Upper lobe of left lung (tissue), 6 donors: ENCODE results near the gene THEM5. TPM values are rescaled to one million over a fixed set of nuclear protein-coding genes. Genes with fewer than 3 reads are reported as not detected.
A peak's percentile ranks its signal among the peaks of the same experiment; 100 is the strongest.

Source experiments
- ATAC-seq, 2 donors: fragments of 200-7000 bp; cut with Tn5 transposase; one replicate each; pipeline ENCODE4 v1.9.1; 2022; ENCODE audit warnings: mild to moderate bottlenecking in 2 of 2, moderate library complexity in 2 of 2; ENCODE audit not compliant: low FRiP score in 2 of 2
- DNase-seq, 2 donors: peaks; one replicate each; pipeline ENCODE4 v3.0.0-alpha.2; 2019 to 2020
- H3K27ac ChIP-seq, 4 donors: fragments of 200-600 bp; sonication (generic); one replicate each; pipeline ENCODE4 v1.5.1; 2016 to 2019
- H3K27me3 ChIP-seq, 4 donors: fragments of 200-600 bp; sonication (generic); one replicate each; pipeline ENCODE4 v1.5.1; 2017 to 2019
- H3K36me3 ChIP-seq, 4 donors: fragments of 200-600 bp; sonication (generic); one replicate each; pipeline ENCODE4 v1.5.1; 2016 to 2019
- H3K4me1 ChIP-seq, 4 donors: fragments of 200-600 bp; sonication (generic); one replicate each; pipeline ENCODE4 v1.5.1; 2018 to 2019
- H3K4me3 ChIP-seq, 4 donors: fragments of 200-600 bp; sonication (generic); one replicate each; pipeline ENCODE4 v1.5.1; 2017 to 2019; ENCODE audit warnings: mild to moderate bottlenecking in 2 of 4, moderate library complexity in 1 of 4
- H3K9me3 ChIP-seq, 4 donors: fragments of 200-600 bp; sonication (generic); one replicate each; pipeline ENCODE4 v1.5.1; 2018 to 2019
- CTCF ChIP-seq, 6 experiments: fragments of 450-650 bp in 4 of 6; fragments of 200-600 bp in 2 of 6; sonication (generic) in 2 of 6; IDR thresholded peaks; one replicate each; pipeline ENCODE4 v1.5.1; 2016 to 2019; ENCODE audit warnings: antibody characterized with exemption in 6 of 6
- EP300 ChIP-seq, 4 donors: sonication (generic); formaldehyde crosslinking; IDR thresholded peaks; one replicate each; pipeline ENCODE4 v1.5.1; 2017; ENCODE audit warnings: antibody characterized with exemption in 4 of 4, control low read depth in 2 of 4
- POLR2A ChIP-seq, 4 donors: fragments of 450-650 bp; IDR thresholded peaks; one replicate each; pipeline ENCODE4 v1.5.1; 2016 to 2017; ENCODE audit warnings: antibody characterized with exemption in 4 of 4, mild to moderate bottlenecking in 2 of 4
- POLR2AphosphoS5 ChIP-seq, 2 donors: sonication (generic); formaldehyde crosslinking; IDR thresholded peaks; one replicate each; pipeline ENCODE4 v1.5.1; 2017; ENCODE audit warnings: antibody characterized with exemption in 2 of 2
- WGBS, 2 donors: methylation state at CpG; one replicate each; pipeline ENCODE4 v1.1.5; 2017 to 2018; 5-methylcytosine and 5-hydroxymethylcytosine counted together
- total RNA-seq, 6 donors: library from RNA; depleted of rRNA in 4 of 6; stranded (reverse); fragments of >200 nt in 4 of 6; gene quantifications; one replicate each; pipeline versions ENCODE4 v1.1.0 to v1.2.1, GENCODE V29; 2016 to 2021
- donor health status: DM: no; HTN: no; CAD: no; lungs with moderate emphysema.
- donor health status: DM: no; HTN: yes; CAD: no; lungs with severe emphysema.

The THEM5 gene
- total RNA-seq, 6 donors from 2014 or later, result not detected

- H3K9me3 ChIP-seq, result no peaks in the 10 kb centered on the region
- H3K4me1 ChIP-seq, result peaks cover 0 to 6% (median 0%) of the 10 kb centered on the region in 4 donors
- H3K36me3 ChIP-seq, result no peaks in the 10 kb centered on the region
- no peak for TF ChIP-seq CTCF (IDR thresholded peaks at IDR 0.05)
- no peak for TF ChIP-seq EP300 (IDR thresholded peaks at IDR 0.05)
- no peak for TF ChIP-seq POLR2A (IDR thresholded peaks at IDR 0.05)
- no peak for TF ChIP-seq POLR2AphosphoS5 (IDR thresholded peaks at IDR 0.05)
- no peak overlapping the region for H3K27ac ChIP-seq
- no peak overlapping the region for H3K4me3 ChIP-seq
- 50 to 58% methylated on average over 2 of the region's 2 CpGs for WGBS, 2 donors
- DNase-seq (no peak), ATAC-seq (peak in 1 of 2 donors; percentile 34)
- H3K27me3 ChIP-seq, result no peaks in the 10 kb centered on the region
These were observed 13.8 kb upstream of the THEM5 start for GRCh38 chr1:151867321-151867720.

- Histone ChIP-seq H3K36me3 (no peaks in the 10 kb centered on the region), H3K27me3 (no peaks in the 10 kb centered on the region), H3K4me3 (no peak overlapping the region), H3K4me1 (peaks cover 0 to 6% (median 0%) of the 10 kb centered on the region in 4 donors), H3K9me3 (no peaks in the 10 kb centered on the region), H3K27ac (no peak overlapping the region)
- DNase-seq, result no peak
- no peak for TF ChIP-seq EP300 (IDR thresholded peaks at IDR 0.05)
- no peak for TF ChIP-seq CTCF (IDR thresholded peaks at IDR 0.05)
- TF ChIP-seq POLR2A (IDR thresholded peaks at IDR 0.05), result no peak
- TF ChIP-seq POLR2AphosphoS5 (IDR thresholded peaks at IDR 0.05), result no peak
- WGBS, 2 donors, result 78 to 93% methylated on average over 1 of the region's 2 CpGs
- no peak for ATAC-seq
These were observed 10.9 kb upstream of the THEM5 start for GRCh38 chr1:151864411-151864810.

- Histone ChIP-seq H3K4me1 (peaks cover 0 to 4% (median under 1%) of the 10 kb centered on the region in 4 donors), H3K9me3 (no peaks in the 10 kb centered on the region), H3K36me3 (no peaks in the 10 kb centered on the region), H3K27ac (no peak overlapping the region), H3K27me3 (no peaks in the 10 kb centered on the region), H3K4me3 (no peak overlapping the region)
- no peak for ATAC-seq
- no peak for DNase-seq
- TF ChIP-seq CTCF (IDR thresholded peaks at IDR 0.05) (no peak), EP300 (IDR thresholded peaks at IDR 0.05) (no peak), POLR2AphosphoS5 (IDR thresholded peaks at IDR 0.05) (no peak), POLR2A (IDR thresholded peaks at IDR 0.05) (no peak)
These were observed 9.1 kb upstream of the THEM5 start for GRCh38 chr1:151862604-151863003.

DNA sequence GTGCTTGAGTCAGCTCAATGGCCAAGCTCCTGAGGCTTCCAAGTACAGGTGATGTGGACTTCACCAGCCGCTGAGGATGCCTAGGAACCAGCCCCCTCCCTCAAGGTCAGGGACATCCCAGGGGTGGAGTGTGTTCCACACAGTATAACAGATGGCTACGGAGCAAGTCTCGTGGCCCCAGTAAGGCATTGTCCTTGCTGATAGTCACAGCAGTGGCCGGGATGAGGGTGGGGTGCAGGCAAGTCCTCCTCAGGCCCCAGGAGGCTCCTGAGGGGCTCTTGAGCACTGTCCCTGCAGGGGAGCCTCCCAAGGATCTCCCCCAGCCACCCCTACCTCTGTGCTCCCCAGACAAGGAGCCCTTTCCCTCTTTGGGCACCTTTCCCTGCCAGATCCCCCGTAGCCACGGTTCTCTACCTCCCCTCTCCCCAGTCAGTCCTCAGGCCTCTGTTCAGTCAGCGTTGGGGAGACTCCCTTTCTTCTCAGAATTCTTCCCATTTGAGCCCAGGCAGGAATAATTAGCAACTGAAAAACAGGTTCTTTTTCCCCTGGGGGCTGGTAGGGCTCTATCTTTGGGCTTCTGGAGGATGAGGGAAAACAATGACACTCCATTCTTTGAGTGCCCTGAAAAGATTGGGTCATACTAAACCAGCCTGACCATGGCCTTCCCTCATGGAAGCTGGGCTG is 7.1 kb upstream of the THEM5 start:
- WGBS, 2 donors, result 91 to 94% methylated on average over 3 to 7 of the region's 7 CpGs
- Histone ChIP-seq H3K36me3 (no peaks in the 10 kb centered on the region), H3K4me1 (peaks cover 0 to 9% (median 1%) of the 10 kb centered on the region in 4 donors), H3K27ac (no peak overlapping the region), H3K4me3 (no peak overlapping the region), H3K27me3 (no peaks in the 10 kb centered on the region), H3K9me3 (no peaks in the 10 kb centered on the region)
- ATAC-seq (no peak), DNase-seq (no peak)
- no peak for TF ChIP-seq POLR2A (IDR thresholded peaks at IDR 0.05)
- no peak for TF ChIP-seq POLR2AphosphoS5 (IDR thresholded peaks at IDR 0.05)
- no peak for TF ChIP-seq CTCF (IDR thresholded peaks at IDR 0.05)
- no peak for TF ChIP-seq EP300 (IDR thresholded peaks at IDR 0.05)

DNA sequence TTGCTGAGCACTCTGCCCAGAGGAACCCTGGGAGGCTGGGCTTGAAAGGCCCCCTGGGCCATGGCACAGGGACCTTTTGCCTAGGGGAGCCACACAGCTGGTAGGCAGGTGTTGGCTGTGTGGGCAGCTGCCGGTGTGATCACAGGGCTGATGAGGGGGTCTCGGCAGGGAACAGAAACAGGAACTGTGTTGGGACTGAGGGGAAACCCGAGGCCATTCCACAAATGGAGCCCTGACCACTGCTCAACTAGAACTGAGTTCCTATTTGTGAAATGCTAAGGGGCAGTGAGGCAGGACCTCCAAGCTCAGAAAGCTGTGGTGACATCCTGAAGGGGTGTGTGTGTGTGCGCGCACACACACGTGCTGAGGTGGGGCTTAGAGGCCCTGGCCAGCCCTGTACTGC is 6.4 kb upstream of the THEM5 start:
- H3K27me3 ChIP-seq, result no peaks in the 10 kb centered on the region
- H3K27ac ChIP-seq, result no peak overlapping the region
- DNase-seq, result no peak
- H3K9me3 ChIP-seq, result no peaks in the 10 kb centered on the region
- WGBS, 2 donors, result 65 to 78% methylated on average over 6 of the region's 6 CpGs
- ATAC-seq, result no peak
- peaks cover 0 to 9% (median 1%) of the 10 kb centered on the region in 4 donors for H3K4me1 ChIP-seq
- H3K36me3 ChIP-seq, result no peaks in the 10 kb centered on the region
- no peak overlapping the region for H3K4me3 ChIP-seq
- TF ChIP-seq POLR2AphosphoS5 (IDR thresholded peaks at IDR 0.05), result no peak
- no peak for TF ChIP-seq EP300 (IDR thresholded peaks at IDR 0.05)
- TF ChIP-seq POLR2A (IDR thresholded peaks at IDR 0.05), result no peak
- TF ChIP-seq CTCF (IDR thresholded peaks at IDR 0.05), result no peak
